Psoas muscle (tissue), 8 donors: Measurements from ENCODE around the gene RPS6KA2. TPM values are rescaled to one million over a fixed set of nuclear protein-coding genes. Genes with fewer than 3 reads are reported as not detected.

Experiments
- ATAC-seq, 4 donors: fragments of 200-7000 bp; cut with Tn5 transposase; one replicate each; pipeline ENCODE4 v1.9.1; 2020; ENCODE audit warnings: moderate library complexity in 3 of 4, mild to moderate bottlenecking in 2 of 4
- DNase-seq, 2 donors: peaks; one replicate each; pipeline ENCODE4 v3.0.0-alpha.2; 2020
- H3K27ac ChIP-seq: fragments of 200-600 bp; one replicate; pipeline ENCODE4 v1.8.0; 2022
- H3K27me3 ChIP-seq, 3 donors: fragments of 200-600 bp in 1 of 3; one replicate each; pipeline versions ENCODE4 v1.6.1 to v1.8.0; 2013 to 2022; ENCODE audit warnings: low read length in 2 of 3, mild to moderate bottlenecking in 2 of 3, moderate library complexity in 1 of 3; ENCODE audit not compliant: insufficient read depth in 3 of 3
- H3K36me3 ChIP-seq, 2 donors: fragments of 200-600 bp in 1 of 2; one replicate each; pipeline versions ENCODE4 v1.6.1 to v1.8.0; 2013 to 2022; ENCODE audit warnings: low read depth in 1 of 2, mild to moderate bottlenecking in 1 of 2, moderate library complexity in 1 of 2; ENCODE audit not compliant: insufficient read depth in 1 of 2
- H3K4me1 ChIP-seq: fragments of 200-600 bp; one replicate; pipeline ENCODE4 v1.8.0; 2022
- H3K4me3 ChIP-seq: fragments of 200-600 bp; one replicate; pipeline ENCODE4 v1.8.0; 2022; ENCODE audit warnings: mild to moderate bottlenecking
- H3K9me3 ChIP-seq: fragments of 200-600 bp; one replicate; pipeline ENCODE4 v1.8.0; 2022
- WGBS, 3 donors: extraction: QIAGEN DNeasy Blood & Tissue Kit; methylation state at CpG; one replicate each; pipeline versions ENCODE4 v1.1.6 to v1.1.7; 2013; 5-methylcytosine and 5-hydroxymethylcytosine counted together
- intact Hi-C, 2 donors: fragments of 100-400 bp; cut with DNase I; formaldehyde crosslinking; loops; one replicate each; pipeline versions ENCODE4 v1.11.0 to v1.14.2; 2022
- polyA plus RNA-seq, 3 donors: library from polyadenylated mRNA; stranded (reverse); fragments of 200-250 nt; gene quantifications; one replicate each; pipeline ENCODE4 v1.2.3, GENCODE V29; 2013
- total RNA-seq, 4 donors: library from RNA; stranded (reverse); fragmentation: NEBNext Ultra II Directional in 2 of 4; extraction: Animal tissue kit (Norgen Biotek cat#: 25700) in 2 of 4; gene quantifications; one replicate each; pipeline versions ENCODE4 v1.2.1 to v1.2.4, GENCODE V29; 2021 to 2023
- TF ChIP-seq, protein P1 (sequence below): fragments of 200-600 bp; IDR thresholded peaks from one replicate; pipeline ENCODE4 v1.8.0; 2022; ENCODE audit warnings: antibody characterized with exemption
- donor health status: healthy with polysubstance abuse.
- donor health status: DM: no; HTN: no; CAD: no; lungs with moderate emphysema.
- donor health status: Bipolar disorder and iron deficiency.
- donor health status: healthy.
- donor health status: DM: yes; HTN: yes; CAD: no.
- donor health status: DM: no; HTN: no; CAD: no.
- donor health status: DM: no; HTN: no; CAD: no.
- donor health status: DM: yes; HTN: yes; CAD: no.

Gene RPS6KA2
- total and polyA plus RNA-seq, 7 donors, result 7.8 to 40.4 (median 20.0) TPM

DNA sequence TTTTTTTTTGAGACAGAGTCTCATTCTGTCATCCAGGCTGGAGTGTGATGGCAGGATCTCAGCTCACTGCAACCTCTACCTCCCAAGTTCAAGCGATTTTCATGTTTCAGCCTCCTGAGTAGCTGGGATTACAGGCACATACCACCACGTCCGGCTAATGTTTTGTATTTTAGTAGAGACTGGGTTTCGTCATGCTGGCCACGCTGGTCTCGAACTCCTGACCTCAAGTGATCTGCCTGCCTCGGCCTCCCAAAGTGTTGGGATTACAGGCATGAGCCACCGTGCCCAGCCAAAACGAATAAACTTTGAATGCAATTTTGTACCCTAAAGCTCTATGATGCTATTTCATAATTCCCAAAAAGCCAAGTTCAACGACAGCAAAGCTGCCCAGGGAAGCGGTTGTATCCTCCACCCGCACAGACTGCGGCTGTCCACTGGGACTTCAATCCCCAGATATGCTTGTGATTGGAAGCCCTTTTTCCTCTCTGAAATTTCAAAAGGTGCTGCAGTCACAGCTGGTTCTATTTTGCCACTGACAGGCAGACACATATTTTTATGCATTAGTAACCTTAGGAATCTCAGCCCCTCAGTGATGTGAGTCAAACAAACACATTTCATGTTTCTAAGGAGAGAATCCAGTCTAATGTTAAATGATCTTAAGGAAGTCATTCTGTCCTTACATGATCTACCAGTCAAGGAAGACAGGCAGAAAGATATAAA is 31.8 kb downstream of the RPS6KA2 start:
- DNase-seq (no peak), ATAC-seq (no peak)
- no peaks in the 10 kb centered on the region for H3K9me3 ChIP-seq
- H3K27me3 ChIP-seq, result no peaks in the 10 kb centered on the region
- TF ChIP-seq, protein P1, sequence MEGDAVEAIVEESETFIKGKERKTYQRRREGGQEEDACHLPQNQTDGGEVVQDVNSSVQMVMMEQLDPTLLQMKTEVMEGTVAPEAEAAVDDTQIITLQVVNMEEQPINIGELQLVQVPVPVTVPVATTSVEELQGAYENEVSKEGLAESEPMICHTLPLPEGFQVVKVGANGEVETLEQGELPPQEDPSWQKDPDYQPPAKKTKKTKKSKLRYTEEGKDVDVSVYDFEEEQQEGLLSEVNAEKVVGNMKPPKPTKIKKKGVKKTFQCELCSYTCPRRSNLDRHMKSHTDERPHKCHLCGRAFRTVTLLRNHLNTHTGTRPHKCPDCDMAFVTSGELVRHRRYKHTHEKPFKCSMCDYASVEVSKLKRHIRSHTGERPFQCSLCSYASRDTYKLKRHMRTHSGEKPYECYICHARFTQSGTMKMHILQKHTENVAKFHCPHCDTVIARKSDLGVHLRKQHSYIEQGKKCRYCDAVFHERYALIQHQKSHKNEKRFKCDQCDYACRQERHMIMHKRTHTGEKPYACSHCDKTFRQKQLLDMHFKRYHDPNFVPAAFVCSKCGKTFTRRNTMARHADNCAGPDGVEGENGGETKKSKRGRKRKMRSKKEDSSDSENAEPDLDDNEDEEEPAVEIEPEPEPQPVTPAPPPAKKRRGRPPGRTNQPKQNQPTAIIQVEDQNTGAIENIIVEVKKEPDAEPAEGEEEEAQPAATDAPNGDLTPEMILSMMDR, result no peak
- no peak overlapping the region for H3K27ac ChIP-seq
- 88 to 90% (median 89%) methylated on average over 13 of the region's 13 CpGs for WGBS, 3 donors
- no peak overlapping the region for H3K4me3 ChIP-seq
- intact Hi-C loops, result no loop called here
- H3K36me3 ChIP-seq, result peaks cover 2 to 5% of the 10 kb centered on the region in 2 donors
- H3K4me1 ChIP-seq, result peaks cover 15% of the 10 kb centered on the region

DNA sequence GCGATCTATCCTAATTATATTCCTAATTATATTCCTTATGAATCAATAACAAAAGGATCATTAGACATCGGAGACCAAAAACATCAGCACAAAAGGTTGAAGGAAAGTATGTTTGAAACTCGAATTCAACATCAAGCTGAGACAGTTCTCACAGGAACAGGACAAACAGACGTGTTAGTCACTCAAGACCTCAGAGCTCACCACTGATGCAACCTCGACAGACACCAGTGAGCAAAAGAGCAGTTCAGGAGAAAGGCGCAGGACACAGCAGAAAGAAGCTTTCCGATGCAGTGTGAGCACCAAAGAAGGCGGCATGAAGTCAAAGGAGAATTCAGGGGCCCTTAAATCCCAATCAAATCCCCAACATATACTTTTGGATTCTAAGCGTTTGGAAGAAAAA is 34.2 kb downstream of the RPS6KA2 start:
- no peak overlapping the region for H3K27ac ChIP-seq
- TF ChIP-seq, protein P1, result no peak
- ATAC-seq, result no peak
- intact Hi-C loops, result no loop called here
- no peak overlapping the region for H3K4me3 ChIP-seq
- no peak for DNase-seq
- no peaks in the 10 kb centered on the region for H3K27me3 ChIP-seq
- H3K9me3 ChIP-seq, result no peaks in the 10 kb centered on the region
- peaks cover 0 to 5% of the 10 kb centered on the region in 2 donors for H3K36me3 ChIP-seq
- WGBS, 3 donors, result 90 to 94% (median 93%) methylated on average over 9 of the region's 9 CpGs
- H3K4me1 ChIP-seq, result peaks cover 39% of the 10 kb centered on the region

DNA sequence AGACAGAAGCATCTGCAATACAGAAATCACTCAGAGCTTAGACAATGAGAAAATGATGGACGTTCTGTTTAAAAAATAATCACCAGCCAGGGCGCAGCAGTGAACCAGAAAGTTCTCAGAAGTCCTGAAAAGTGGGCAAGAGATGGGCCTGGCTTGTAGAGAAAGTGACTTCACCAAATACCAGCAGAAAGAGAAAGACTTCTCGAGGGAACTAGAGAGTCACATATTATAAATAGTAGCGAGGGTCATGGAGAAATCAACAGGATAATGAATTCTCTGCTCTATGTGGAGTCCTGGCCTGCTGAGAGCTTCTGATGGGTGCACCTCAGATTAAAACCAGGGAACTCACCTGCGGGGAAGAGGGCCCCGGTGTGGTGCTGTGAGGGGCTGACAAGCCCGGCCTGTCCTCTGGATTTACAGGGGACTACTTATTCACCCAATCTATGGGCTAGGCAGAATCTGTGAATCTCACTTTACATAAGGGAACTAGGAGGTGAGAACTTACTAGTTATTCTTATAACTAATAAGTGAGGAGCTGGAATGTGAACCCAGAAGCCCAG is 35.0 kb downstream of the RPS6KA2 start:
- peak; percentile 30 to 62 (median 52) for ATAC-seq
- peaks cover 40% of the 10 kb centered on the region for H3K4me1 ChIP-seq

DNA sequence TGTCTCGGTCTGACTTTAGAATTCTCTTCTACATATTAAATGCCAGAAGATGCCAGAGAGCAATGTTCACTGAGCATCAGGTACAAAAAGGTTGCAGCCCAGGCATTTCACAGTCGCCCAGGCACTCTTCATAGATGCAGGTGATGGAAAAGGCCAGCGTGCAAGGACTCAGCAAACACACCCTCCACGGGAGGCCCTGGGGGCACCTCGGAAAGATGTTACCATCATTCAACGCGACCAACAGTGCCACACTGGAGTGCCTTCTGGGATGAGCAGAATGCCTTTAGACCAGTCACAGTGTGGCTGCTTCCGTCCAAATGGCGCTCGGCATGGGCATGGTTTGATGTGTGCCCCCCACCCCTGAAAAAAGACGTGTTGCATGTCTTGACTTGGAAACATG is 36.0 kb downstream of the RPS6KA2 start:
- DNase-seq, result no peak
- TF ChIP-seq, protein P1, result no peak
- no peaks in the 10 kb centered on the region for H3K9me3 ChIP-seq
- no peak for ATAC-seq
- 95 to 96% (median 95%) methylated on average over 11 of the region's 11 CpGs for WGBS, 3 donors
- H3K27ac ChIP-seq, result no peak overlapping the region
- H3K4me3 ChIP-seq, result no peak overlapping the region
- H3K27me3 ChIP-seq, result no peaks in the 10 kb centered on the region
- intact Hi-C loops, result no loop called here
- H3K4me1 ChIP-seq, result peaks cover 40% of the 10 kb centered on the region
- no peaks in the 10 kb centered on the region for H3K36me3 ChIP-seq

More for the DNA sequence above, 35.0 kb downstream of the RPS6KA2 start:
- 84 to 86% (median 85%) methylated on average over 7 of the region's 7 CpGs for WGBS, 3 donors
- H3K27ac ChIP-seq, result no peak overlapping the region
- TF ChIP-seq, protein P1, result no peak
- H3K9me3 ChIP-seq, result no peaks in the 10 kb centered on the region
- intact Hi-C loops, result no loop called here
- H3K27me3 ChIP-seq, result no peaks in the 10 kb centered on the region
- peak in 1 of 2 donors; percentile 22 for DNase-seq
- H3K36me3 ChIP-seq, result peaks cover 0 to 5% of the 10 kb centered on the region in 2 donors
- H3K4me3 ChIP-seq, result no peak overlapping the region
